Epithelial cell of proximal tubule (primary cell): ENCODE results near the gene PALM2AKAP2. TPM values are rescaled to one million over a fixed set of nuclear protein-coding genes. Genes with fewer than 3 reads are reported as not detected.

ENCODE experiments used
- DNase-seq: peaks from one replicate; pipeline ENCODE4 v3.0.0-alpha.2; 2011; ENCODE audit warnings: low read depth
- H3K4me3 ChIP-seq: 2 replicates; pipeline ENCODE4 v1.5.1; 2011; ENCODE audit warnings: low read depth, mild to moderate bottlenecking, low read length
- total RNA-seq: library from RNA; depleted of rRNA; stranded (reverse); fragments of >200 nt; gene quantifications from 2 replicates; pipeline ENCODE4 v1.2.3, GENCODE V29; 2015
- TF ChIP-seq, protein P1 (sequence below): conservative IDR thresholded peaks from 2 replicates; pipeline ENCODE4 v1.5.1; 2012; ENCODE audit warnings: low read depth, mild to moderate bottlenecking, low read length

Gene PALM2AKAP2
- total RNA-seq, 1 donor from 2014 or later, result 2.8 TPM

- TF ChIP-seq, protein P1, sequence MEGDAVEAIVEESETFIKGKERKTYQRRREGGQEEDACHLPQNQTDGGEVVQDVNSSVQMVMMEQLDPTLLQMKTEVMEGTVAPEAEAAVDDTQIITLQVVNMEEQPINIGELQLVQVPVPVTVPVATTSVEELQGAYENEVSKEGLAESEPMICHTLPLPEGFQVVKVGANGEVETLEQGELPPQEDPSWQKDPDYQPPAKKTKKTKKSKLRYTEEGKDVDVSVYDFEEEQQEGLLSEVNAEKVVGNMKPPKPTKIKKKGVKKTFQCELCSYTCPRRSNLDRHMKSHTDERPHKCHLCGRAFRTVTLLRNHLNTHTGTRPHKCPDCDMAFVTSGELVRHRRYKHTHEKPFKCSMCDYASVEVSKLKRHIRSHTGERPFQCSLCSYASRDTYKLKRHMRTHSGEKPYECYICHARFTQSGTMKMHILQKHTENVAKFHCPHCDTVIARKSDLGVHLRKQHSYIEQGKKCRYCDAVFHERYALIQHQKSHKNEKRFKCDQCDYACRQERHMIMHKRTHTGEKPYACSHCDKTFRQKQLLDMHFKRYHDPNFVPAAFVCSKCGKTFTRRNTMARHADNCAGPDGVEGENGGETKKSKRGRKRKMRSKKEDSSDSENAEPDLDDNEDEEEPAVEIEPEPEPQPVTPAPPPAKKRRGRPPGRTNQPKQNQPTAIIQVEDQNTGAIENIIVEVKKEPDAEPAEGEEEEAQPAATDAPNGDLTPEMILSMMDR, result no peak
- no peak overlapping the region for H3K4me3 ChIP-seq
- peak; percentile 41 for DNase-seq
These were observed 32.9 kb downstream of the PALM2AKAP2 start for GRCh38 chr9:109812818-109813281.

DNA sequence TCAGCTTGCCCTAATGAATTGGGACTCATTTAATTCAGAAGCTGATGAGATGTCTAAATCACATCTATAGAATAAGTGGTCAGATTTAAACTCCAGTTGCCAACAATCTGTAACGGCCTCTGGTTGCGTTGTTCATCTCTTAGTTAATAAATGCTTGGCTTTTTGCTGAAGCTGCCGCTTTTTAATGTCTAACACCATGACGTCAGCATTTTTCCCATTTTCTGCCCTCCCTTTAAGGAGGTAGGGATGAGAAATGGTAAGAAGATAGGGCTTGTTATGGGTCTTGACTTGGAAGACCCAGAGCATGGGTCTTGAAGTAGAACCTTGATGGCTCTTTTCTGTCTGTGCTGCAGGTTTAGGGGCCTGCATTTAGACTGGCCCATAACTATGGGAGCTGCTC is 33.3 kb downstream of the PALM2AKAP2 start:
- H3K4me3 ChIP-seq, result no peak overlapping the region
- TF ChIP-seq, protein P1, result no peak
- DNase-seq, result no peak

GRCh38 chr9:109813829-109814228 is 33.8 kb downstream of the PALM2AKAP2 start:
- TF ChIP-seq, protein P1, result no peak
- H3K4me3 ChIP-seq, result no peak overlapping the region
- DNase-seq, result no peak

GRCh38 chr9:109815366-109815947 is 35.5 kb downstream of the PALM2AKAP2 start:
- no peak overlapping the region for H3K4me3 ChIP-seq
- TF ChIP-seq, protein P1, result no peak
- no peak for DNase-seq

DNA sequence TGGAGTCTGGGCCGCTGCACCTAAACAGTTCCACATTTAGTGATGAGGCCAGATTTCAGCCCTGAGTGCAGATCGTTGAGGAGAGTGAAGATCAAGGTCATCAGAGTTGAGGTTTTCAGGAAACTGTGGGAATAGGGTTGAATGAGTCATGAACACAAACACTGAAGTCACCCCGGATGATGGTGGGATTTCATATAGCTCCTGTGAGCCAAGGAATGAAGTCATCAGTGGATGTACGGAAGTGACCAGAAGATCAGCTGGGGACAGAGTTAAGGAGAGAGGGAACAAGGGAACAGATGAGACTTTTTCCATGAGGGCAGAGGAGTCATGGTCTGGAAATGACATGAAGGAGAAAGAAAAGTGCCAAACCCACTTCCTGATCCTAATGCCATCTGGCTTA is 36.5 kb downstream of the PALM2AKAP2 start:
- no peak overlapping the region for H3K4me3 ChIP-seq
- TF ChIP-seq, protein P1, result no peak
- peak; percentile 91 for DNase-seq

DNA sequence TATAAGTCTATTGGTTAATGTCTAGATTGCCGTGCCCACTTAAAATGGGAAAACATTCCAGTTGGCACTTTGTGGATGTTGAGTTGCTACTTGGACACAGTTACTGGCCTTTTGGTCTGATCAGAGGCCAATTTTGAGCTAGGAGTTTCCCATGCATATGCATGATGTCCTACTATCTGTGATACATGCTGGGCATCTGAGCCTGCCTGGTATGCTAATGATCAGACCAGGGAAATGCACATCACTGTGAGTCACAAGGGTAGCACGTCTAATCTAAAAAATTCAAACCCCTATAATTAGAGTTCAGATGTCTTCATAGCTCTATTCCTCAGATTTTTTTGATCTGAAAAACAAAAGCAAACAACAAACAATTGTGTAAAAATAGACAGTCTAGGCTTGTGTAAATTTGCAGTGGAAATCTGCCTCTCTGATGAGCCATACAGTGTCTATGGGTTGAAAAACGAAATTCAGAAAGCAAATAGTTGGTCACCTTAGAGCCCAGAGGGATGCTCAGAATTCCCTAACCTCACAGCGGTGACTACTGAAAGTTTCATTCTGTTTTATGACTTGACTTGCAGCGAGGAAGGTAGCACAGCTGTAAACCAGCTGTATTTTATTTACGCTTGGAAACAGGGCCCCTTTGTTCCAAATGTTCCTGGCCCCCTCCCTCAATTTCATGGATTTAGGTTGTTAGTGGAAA is 37.3 kb downstream of the PALM2AKAP2 start:
- DNase-seq, result no peak
- TF ChIP-seq, protein P1, result no peak
- H3K4me3 ChIP-seq, result no peak overlapping the region
